Epithelial cell of esophagus (primary cell): ENCODE results near the gene KCNT1.

Experiments
- DNase-seq: peaks from one replicate; pipeline ENCODE4 v3.0.0; 2010; ENCODE audit warnings: low read depth
- H3K4me3 ChIP-seq: 2 replicates; pipeline ENCODE4 v1.5.1; 2011; ENCODE audit warnings: mild to moderate bottlenecking, low read length, control low read depth
- CTCF ChIP-seq: IDR thresholded peaks from 2 replicates; pipeline ENCODE4 v1.5.1; 2011; ENCODE audit warnings: low read depth, mild to moderate bottlenecking, low read length, control low read depth, inconsistent platforms; ENCODE audit not compliant: insufficient read depth; ENCODE audit errors: missing control alignments

Gene KCNT1

DNA sequence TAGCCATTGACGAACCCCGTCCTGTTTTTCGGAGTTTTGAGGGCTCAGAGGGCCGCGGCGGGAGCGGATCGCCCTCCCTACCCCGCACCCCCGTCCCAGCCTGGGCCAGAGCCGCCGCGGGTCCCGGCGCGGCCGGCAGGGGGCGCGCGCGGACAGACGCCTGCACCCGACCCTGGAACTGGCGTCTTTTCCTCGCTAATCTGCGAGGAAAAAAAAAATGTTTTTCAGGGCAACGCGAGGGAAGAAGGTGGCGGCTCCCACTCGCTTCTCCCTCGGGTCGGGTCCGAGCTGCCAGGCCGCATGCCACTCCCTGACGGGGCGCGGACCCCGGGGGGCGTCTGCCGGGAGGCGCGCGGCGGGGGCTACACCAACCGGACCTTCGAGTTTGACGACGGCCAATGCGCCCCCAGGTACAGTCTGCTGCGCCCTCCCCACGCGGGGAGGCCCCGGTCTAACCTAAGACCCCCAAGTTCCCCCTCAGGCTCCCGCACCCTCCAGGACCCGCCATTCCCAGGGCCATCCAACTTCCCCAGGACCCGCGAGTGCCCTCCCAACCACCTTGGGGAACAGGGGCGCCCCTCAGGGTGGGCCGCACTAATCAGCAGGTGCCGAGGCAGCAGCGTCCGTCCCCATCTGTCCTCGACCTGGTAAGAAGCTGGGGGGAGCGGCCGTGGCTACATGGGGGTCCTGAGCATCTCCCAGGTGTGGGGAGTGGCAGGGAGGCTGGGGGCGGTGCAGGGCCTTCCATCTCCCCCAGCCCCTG is at the start of gene KCNT1:
KCNT1 (plus strand) TSS at position 227 of the 763 bp plus-strand sequence; CDS start at position 301, 74 bp downstream.
- DNase-seq, result peak; percentile 23
- no peak for TF ChIP-seq CTCF
- H3K4me3 ChIP-seq, result no peak within 1 kb of the TSS

DNA sequence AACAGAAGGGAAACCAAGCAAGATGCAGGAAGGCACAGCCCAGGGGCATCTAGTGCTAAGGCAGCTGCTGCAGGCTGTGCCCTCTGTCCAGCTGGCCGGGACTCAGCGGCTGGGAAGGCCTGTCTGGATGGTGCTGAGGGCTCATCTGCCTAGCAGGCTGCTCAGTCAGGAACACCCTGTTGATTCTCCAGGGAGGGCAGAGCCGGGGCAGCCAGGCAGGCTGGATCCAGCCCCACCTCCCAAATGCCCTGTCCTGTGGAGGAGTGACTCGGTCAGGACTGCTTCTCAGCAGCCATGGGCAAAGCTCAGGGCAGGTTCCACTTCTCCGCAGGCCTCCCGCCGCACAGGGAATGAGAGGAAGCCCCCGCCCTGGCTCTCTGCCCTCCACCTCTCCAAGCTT is 46.7 kb upstream of the KCNT1 start:
- no peak overlapping the region for H3K4me3 ChIP-seq
- DNase-seq, result no peak
- TF ChIP-seq CTCF, result no peak

DNA sequence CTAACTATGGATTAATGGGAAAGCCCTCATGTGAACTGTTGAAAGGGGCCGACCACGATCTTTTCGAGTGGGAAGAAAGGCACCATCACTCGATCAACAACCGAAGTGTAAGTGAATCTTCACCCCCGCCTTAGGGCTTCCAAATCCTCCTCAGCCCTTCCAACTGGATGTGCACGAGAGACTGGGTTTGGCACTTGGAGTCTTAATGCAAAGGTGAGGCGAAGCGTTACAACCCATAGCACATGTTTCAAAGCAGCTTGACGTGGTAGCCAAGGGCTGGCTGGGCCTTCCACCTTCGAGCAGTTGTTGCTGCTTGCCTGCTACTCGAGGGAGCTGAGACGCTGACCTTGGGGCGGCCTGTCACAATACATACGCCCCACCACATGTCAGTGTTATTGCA is 44.6 kb upstream of the KCNT1 start:
- no peak for DNase-seq
- no peak for TF ChIP-seq CTCF

GRCh38 chr9:135659252-135659651 is 42.7 kb upstream of the KCNT1 start:
- TF ChIP-seq CTCF, result no peak
- no peak for DNase-seq
- H3K4me3 ChIP-seq, result no peak overlapping the region

More for the DNA sequence above, 44.6 kb upstream of the KCNT1 start:
- no peak overlapping the region for H3K4me3 ChIP-seq

DNA sequence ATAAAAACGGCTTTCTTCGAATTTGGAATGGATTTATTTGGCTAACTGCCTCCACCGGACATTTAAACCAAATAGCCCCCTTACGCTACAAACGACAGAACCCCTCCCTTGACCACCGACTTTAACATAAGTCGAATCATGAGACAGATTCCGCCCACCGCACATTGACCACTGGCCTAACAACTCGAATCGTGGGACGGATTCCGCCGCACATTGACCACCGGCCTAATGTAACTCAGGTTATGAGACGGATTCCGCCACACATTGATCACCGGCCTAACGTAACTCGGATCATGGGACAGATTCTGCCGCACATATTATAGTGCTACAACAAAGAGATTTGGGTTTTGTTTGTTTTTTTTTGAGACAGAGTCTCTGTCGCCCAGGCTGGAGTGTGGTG is 41.6 kb upstream of the KCNT1 start:
- no peak overlapping the region for H3K4me3 ChIP-seq
- DNase-seq, result no peak

GRCh38 chr9:135661816-135662560 is 40.0 kb upstream of the KCNT1 start:
- no peak overlapping the region for H3K4me3 ChIP-seq
- TF ChIP-seq CTCF, result no peak
- DNase-seq, result no peak

More for the DNA sequence above, 41.6 kb upstream of the KCNT1 start:
- no peak for TF ChIP-seq CTCF
